NCI-H1048 (cell line): Measurements from ENCODE around the gene DIPK1C.

ENCODE experiments used
- DNase-seq: peaks from one replicate; lab custom pipeline; 2025; lab: John Stamatoyannopoulos, UW

Gene DIPK1C

GRCh38 chr18:74388227-74388626 lies 68.9 kb downstream of the DIPK1C start:
- DNase-seq = no peak

- no peak for DNase-seq
Observed at GRCh38 chr18:74387383-74387782, 69.7 kb downstream of the DIPK1C start.
